Femur (tissue), 1 donor: ENCODE measurements around the gene NEK8.
"Not testable (repeated sequence)": the region's sequence is repeated elsewhere in the genome, so short reads cannot be mapped to it uniquely, and the experiment has no call there.

Experiments
- DNase-seq: peaks from one replicate; pipeline ENCODE4 v3.0.0-alpha.2; 2017

NEK8 gene

DNA sequence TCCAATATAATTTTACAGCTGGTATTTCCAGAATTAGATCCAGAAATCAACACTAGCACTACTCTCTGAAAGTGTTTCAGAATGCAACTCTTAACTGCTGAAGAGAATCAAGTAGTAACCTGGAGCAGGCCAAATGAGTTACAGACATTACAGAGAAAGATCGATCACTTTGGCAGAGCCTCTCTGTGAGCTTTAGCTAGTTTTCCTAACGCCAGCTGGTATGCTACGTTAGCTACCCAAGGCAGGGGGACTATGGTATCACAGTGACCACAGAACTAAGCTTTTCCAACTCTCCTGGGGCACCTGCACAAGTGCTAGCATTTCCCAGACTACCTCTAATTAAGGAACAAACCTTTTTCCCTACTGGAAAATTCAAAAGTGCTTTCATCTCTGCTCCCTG is 45.6 kb downstream of the NEK8 start:
- DNase-seq = no peak

DNA sequence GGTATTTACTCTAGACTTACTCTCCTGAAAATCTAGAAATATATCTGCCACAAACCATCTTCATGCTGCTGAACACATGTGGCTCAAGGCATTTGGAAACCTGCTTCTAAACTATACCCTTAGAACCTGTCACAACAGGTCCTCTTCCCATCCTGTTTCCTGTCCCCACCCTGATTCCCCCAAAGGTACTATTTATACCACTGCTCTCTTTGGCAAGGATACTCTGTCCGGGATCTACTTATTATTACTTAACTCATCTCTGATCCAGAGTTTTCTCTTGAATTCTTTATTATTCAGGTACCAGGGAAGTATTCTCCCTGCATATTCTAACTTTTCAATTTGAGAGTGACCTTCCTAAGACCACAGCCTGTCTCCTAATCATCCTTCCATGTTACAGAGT is 48.6 kb downstream of the NEK8 start:
- DNase-seq = no peak

DNA sequence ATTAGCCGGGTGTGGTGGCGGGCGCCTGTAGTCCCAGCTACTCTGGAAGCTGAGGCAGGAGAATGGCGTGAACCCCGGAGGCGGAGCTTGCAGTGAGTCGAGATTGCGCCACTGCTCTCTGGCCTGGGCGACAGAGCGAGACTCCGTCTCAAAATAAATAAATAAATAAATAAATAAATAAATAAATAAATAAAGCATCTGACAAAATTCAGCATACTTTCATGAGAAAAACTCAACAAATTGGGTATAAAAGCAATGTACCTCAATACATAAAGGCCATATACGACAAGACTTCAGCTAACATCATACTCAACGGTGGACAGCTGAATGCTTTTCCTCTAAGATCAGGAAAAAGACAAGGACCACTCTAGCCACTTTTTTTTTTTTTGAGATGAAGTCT is 51.0 kb downstream of the NEK8 start:
- DNase-seq = not testable (repeated sequence)

DNA sequence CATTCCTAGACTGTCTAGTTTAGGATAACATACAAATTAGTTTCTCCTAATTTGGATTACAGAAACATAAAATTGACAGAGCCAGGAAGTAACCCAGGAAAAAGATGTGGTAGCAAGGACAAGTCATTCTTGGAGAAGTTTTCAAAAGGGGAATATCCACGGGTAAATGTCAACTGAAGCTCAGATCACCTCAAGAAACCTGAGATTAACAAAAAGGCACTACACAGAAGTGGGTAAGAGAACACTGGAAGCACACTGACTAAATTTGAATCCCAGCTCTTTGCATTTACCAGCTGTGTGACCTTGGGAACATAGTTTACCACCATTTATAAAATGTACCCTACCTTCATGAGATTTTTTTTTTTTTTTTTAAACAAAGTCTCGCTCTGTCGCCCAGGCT is 54.6 kb downstream of the NEK8 start:
- no peak for DNase-seq

DNA sequence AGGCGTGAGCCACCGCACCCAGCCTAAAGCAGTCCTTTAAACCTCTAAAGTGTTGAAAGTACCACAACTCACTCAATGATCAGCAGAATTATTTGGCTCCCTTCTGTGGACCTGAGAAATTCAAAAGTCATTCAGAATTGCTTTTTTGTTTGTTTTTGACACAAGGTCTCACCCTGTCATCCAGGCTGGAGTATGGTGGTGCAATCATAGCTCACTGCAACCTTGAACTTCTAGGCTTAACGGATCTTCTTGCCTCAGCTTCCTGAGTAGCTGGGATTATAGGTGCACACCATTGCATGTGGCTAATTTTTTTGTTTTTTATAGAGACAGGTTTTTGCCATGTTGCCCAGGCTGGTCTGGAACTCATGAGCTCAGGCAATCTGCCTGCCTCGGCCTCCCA is 59.5 kb downstream of the NEK8 start:
- no peak for DNase-seq
